Caco-2 (cell line): ENCODE data around the gene BMPR1B. TPM values are rescaled to one million over a fixed set of nuclear protein-coding genes. Genes with fewer than 3 reads are reported as not detected.

Experiments
- BruUV-seq: library from RNA; stranded (reverse); fragments of 400-500 nt; replicated peaks from 2 replicates; lab custom pipeline; 2021; lab: Mats Ljungman, UMichigan
- CTCF ChIA-PET: fragments of 300-600 bp; sonication (Branson Sonifier 250); formaldehyde crosslinking; loops from one replicate; lab custom pipeline; 2022; ENCODE audit warnings: antibody characterized with exemption; lab: Charles Lee
- POLR2A ChIA-PET: fragments of 300-600 bp; sonication (Branson Sonifier 250); formaldehyde crosslinking; loops from one replicate; lab custom pipeline; 2022; ENCODE audit warnings: antibody characterized with exemption; lab: Charles Lee
- DNase-seq, 2 experiments: peaks; one replicate each; pipeline versions ENCODE4 v3.0.0 to v3.0.0-alpha.2; 2020 to 2022
- H3K27me3 ChIP-seq: replicated peaks from 2 replicates; pipeline ENCODE4 v1.6.0; 2011; ENCODE audit warnings: low read length; ENCODE audit not compliant: control insufficient read depth, insufficient read depth
- H3K36me3 ChIP-seq: 2 replicates; pipeline ENCODE4 v1.5.1; 2011; ENCODE audit warnings: low read length; ENCODE audit not compliant: control insufficient read depth, insufficient read depth
- H3K4me1 ChIP-seq: fragments of 250-450 bp; sonication (Bioruptor Pico); 2 replicates; pipeline ENCODE4 v1.5.1; 2020; ENCODE audit warnings: mild to moderate bottlenecking
- H3K4me3 ChIP-seq: 2 replicates; pipeline ENCODE4 v1.5.1; 2011; ENCODE audit warnings: low read depth, mild to moderate bottlenecking, control low read depth, low read length
- H3K9me3 ChIP-seq: fragments of 250-450 bp; sonication (Bioruptor Pico); 2 replicates; pipeline ENCODE4 v1.5.1; 2020; ENCODE audit warnings: mild to moderate bottlenecking, moderate library complexity
- H3K27ac Mint-ChIP-seq: one replicate; pipeline ENCODE4 v1.8.0; 2022; ENCODE audit warnings: mixed read lengths; ENCODE audit not compliant: unreplicated experiment
- H3K27me3 Mint-ChIP-seq: one replicate; pipeline ENCODE4 v1.8.0; 2022; ENCODE audit warnings: mixed read lengths; ENCODE audit not compliant: insufficient read depth, unreplicated experiment
- H3K36me3 Mint-ChIP-seq: one replicate; pipeline ENCODE4 v1.8.0; 2022; ENCODE audit warnings: mild to moderate bottlenecking, mixed read lengths; ENCODE audit not compliant: insufficient read depth, unreplicated experiment
- H3K4me1 Mint-ChIP-seq: one replicate; pipeline ENCODE4 v1.8.0; 2022; ENCODE audit warnings: low read depth, mixed read lengths; ENCODE audit not compliant: unreplicated experiment
- H3K4me3 Mint-ChIP-seq: one replicate; pipeline ENCODE4 v1.8.0; 2022; ENCODE audit warnings: mild to moderate bottlenecking, moderate library complexity, mixed read lengths; ENCODE audit not compliant: unreplicated experiment
- H3K9me3 Mint-ChIP-seq: one replicate; pipeline ENCODE4 v1.8.0; 2022; ENCODE audit warnings: mixed read lengths; ENCODE audit not compliant: unreplicated experiment
- CTCF ChIP-seq, 2 experiments: fragments of 200-600 bp in 1 of 2; IDR thresholded peaks; 1 replicate in 1 of 2; 2 replicates in 1 of 2; pipeline versions ENCODE4 v1.5.1 to v1.8.0; 2011 to 2022; ENCODE audit warnings: antibody characterized with exemption in 1 of 2, control low read depth in 1 of 2, inconsistent platforms in 1 of 2, low read depth in 1 of 2, low read length in 1 of 2, mild to moderate bottlenecking in 1 of 2, moderate library complexity in 1 of 2; ENCODE audit not compliant: insufficient read depth in 1 of 2, severe bottlenecking in 1 of 2, unreplicated experiment in 1 of 2
- intact Hi-C: fragments of 100-400 bp; cut with micrococcal nuclease; formaldehyde crosslinking; loops from one replicate; pipeline ENCODE4 v1.10.0; 2022; ENCODE audit not compliant: unreplicated experiment
- total RNA-seq: library from RNA; stranded (reverse); gene quantifications from 2 replicates; pipeline ENCODE4 v1.2.3, GENCODE V29; 2022

BMPR1B gene
- total RNA-seq, 1 experiment from 2014 or later, result 8.7 TPM

DNA sequence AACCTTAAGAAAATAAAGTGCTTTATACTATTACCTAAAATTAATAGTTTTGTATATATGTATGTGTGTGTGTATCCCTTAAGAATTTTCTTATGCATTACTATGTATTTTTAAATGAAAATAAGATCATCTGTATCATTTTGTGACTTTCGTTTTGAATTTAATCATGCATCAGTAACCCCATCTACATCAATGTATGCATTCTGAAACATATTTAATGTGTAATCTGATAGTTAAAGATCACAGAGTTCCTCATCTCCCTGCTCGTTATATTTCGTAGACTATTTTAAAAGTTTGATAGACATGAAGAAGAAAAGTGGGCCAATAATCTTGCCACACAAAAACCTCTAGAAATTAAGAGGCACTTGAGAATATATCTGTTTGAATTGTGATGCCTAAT is 7.4 kb downstream of the BMPR1B start:
- Mint-ChIP-seq H3K4me3 (no peak overlapping the region), H3K4me1 (peaks cover 5% of the 10 kb centered on the region), H3K27ac (no peak overlapping the region), H3K36me3 (no peaks in the 10 kb centered on the region), H3K27me3 (no peaks in the 10 kb centered on the region), H3K9me3 (no peaks in the 10 kb centered on the region)
- TF ChIP-seq CTCF (IDR thresholded peaks at IDR 0.05; ENCODE audit: insufficient read depth in 1 of 2, low read depth in 1 of 2, low read length in 1 of 2, severe bottlenecking in 1 of 2, unreplicated experiment in 1 of 2), result no peak
- Histone ChIP-seq H3K9me3 (no peaks in the 10 kb centered on the region), H3K4me3 (no peak overlapping the region), H3K36me3 (no peaks in the 10 kb centered on the region), H3K4me1 (no peaks in the 10 kb centered on the region), H3K27me3 (no peaks in the 10 kb centered on the region)
- CTCF ChIA-PET, result no interaction called here
- intact Hi-C loops, result loop anchor here (10.0 kb wide), 1 partner anchor 130 kb away; no protein-coding TSS in a partner anchor
- DNase-seq, result no peak
- POLR2A ChIA-PET, result no interaction called here
- no TSS peak for BruUV-seq

DNA sequence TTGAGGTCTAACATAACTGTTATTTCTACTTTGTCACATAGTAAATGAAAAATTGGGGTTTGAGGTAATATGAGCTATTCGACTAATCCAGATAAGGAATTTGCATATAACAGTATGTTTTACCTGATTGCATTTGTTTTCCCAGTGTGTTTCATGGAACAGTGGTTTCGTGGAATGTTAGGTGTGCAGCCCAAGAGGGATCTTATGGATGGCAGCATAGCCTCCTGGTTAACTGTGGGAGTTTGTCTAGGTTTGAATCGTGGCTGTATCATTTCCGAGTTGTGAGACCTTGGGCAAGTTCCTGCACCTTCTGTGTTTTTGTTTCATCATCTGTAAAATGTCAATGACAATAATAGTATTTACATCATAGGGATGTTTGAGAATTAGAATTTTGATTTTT is 7.9 kb downstream of the BMPR1B start:
- Mint-ChIP-seq H3K36me3 (no peaks in the 10 kb centered on the region), H3K27ac (no peak overlapping the region), H3K4me1 (peaks cover 5% of the 10 kb centered on the region), H3K27me3 (no peaks in the 10 kb centered on the region), H3K9me3 (no peaks in the 10 kb centered on the region), H3K4me3 (no peak overlapping the region)
- Histone ChIP-seq H3K36me3 (no peaks in the 10 kb centered on the region), H3K9me3 (no peaks in the 10 kb centered on the region), H3K4me3 (no peak overlapping the region), H3K4me1 (no peaks in the 10 kb centered on the region), H3K27me3 (no peaks in the 10 kb centered on the region)
- intact Hi-C loops, result loop anchor here (10.0 kb wide), 1 partner anchor 129 kb away; no protein-coding TSS in a partner anchor
- DNase-seq, result no peak
- POLR2A ChIA-PET, result no interaction called here
- TF ChIP-seq CTCF (IDR thresholded peaks at IDR 0.05; ENCODE audit: insufficient read depth in 1 of 2, low read depth in 1 of 2, low read length in 1 of 2, severe bottlenecking in 1 of 2, unreplicated experiment in 1 of 2), result no peak
- no TSS peak for BruUV-seq
- CTCF ChIA-PET, result no interaction called here

DNA sequence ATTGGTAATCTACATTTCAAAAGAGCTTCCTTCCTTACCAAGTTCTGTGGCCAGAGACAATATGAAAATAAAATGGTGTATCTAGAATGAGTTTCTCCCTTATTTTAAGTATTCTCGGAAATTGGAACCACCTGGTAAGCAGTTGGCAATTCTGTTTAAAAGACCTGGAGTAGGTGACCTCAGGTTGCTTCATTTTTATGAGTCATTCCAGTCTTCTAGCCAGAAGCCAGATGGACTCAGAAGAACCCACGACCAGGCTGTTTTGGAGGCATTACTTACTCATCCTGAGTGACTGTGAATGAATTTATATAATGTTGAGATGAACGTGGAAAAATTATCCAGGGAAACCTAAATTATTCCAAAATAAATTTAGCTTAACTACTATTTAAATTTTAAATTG is 9.1 kb downstream of the BMPR1B start:
- BruUV-seq, result no TSS peak
- POLR2A ChIA-PET, result no interaction called here
- H3K4me3 Mint-ChIP-seq, result no peak overlapping the region

More for the DNA sequence above, 9.1 kb downstream of the BMPR1B start:
- H3K4me1 ChIP-seq, result no peaks in the 10 kb centered on the region
- CTCF ChIA-PET, result no interaction called here
- no peaks in the 10 kb centered on the region for H3K9me3 Mint-ChIP-seq
- no peaks in the 10 kb centered on the region for H3K27me3 Mint-ChIP-seq
- DNase-seq, result no peak
- H3K36me3 ChIP-seq, result no peaks in the 10 kb centered on the region
- intact Hi-C loops, result loop anchor here (10.0 kb wide), 1 partner anchor 128 kb away; no protein-coding TSS in a partner anchor
- no peaks in the 10 kb centered on the region for H3K9me3 ChIP-seq
- H3K4me1 Mint-ChIP-seq, result peaks cover 5% of the 10 kb centered on the region
- H3K27me3 ChIP-seq, result no peaks in the 10 kb centered on the region
- H3K27ac Mint-ChIP-seq, result no peak overlapping the region
- H3K4me3 ChIP-seq, result no peak overlapping the region
- TF ChIP-seq CTCF (IDR thresholded peaks at IDR 0.05; ENCODE audit: insufficient read depth in 1 of 2, low read depth in 1 of 2, low read length in 1 of 2, severe bottlenecking in 1 of 2, unreplicated experiment in 1 of 2), result no peak
- no peaks in the 10 kb centered on the region for H3K36me3 Mint-ChIP-seq
